Stimulated activated CD4-positive, alpha-beta T cell treated with anti-CD3 and anti-CD28 coated beads, Interleukin-12 subunit alpha, Interleukin-12 subunit beta, amount 100 ng/mL, for 4 hours (primary cell): ENCODE results near the gene KREMEN1.
"Not testable (repeated sequence)": the region's sequence is repeated elsewhere in the genome, so short reads cannot be mapped to it uniquely, and the experiment has no call there.

Experiments
- DNase-seq: peaks from one replicate; pipeline ENCODE4 v3.0.0-alpha.2; 2020

The KREMEN1 gene

DNA sequence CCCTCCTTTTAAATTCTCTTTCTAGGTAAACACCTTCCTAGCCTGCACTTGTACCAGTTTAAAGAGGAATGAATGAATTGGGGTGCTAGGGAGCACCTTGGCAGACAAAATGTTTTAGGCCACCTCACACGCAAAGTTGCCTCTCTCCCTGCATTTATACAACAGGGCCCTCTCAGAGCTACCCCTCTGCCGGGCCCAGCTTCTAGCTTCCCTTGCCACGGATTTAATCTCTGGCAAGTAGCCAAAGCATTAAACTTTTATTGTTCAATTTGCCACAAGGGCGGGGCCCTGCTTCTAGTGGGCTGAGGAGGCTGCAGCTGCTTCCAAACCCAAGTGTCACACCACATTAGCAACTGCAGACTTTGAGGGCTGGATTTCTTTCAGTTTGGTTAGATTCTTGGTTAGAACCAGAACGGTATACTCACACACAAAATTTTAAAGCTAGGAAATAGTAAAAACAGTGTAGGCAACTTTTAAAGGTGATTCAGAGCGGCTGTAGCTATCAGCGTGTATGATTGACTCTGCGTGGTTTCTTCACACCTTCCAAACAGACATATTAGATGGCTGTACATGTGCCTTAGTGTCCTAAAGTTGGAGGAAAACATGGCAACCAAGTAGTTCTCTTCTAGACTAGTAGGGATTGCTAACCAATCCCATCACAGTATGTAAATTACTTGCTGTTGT lies 6.5 kb downstream of the KREMEN1 start:
- DNase-seq = no peak

- DNase-seq = no peak
Measured at GRCh38 chr22:29080106-29080975, 7.5 kb downstream of the KREMEN1 start.

DNA sequence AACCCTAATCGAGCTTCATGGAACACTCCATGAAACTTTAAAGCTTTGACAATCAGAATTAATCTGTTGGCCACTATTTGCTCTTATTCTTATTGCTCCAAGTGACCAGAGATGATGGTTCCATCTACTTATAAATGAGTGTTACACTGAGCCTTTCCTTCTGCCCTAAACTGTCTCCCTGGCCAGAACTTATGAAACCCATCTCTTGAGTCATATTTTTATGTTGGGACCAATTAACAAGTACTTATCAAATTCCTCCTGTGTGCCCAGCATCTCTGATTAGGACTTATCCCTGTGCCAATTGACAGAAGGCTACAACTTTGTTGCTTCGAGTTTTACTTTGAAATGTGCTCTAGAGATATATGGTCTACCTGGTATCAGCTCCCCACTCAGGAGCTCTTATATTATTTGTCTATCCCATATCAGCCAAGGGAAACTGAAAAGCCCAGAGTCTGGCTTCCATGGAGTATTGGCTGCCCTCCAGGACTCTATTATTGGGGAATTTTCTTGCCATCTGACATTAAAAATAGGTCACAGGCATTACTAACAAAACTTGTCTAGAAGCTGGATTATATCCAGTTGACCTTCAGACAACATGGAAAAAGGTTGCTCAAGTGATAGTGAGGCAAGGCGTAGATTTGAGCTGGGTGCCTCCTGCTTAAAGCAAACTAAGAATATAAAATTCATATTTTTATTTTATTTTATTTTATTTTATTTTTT lies 8.8 kb downstream of the KREMEN1 start:
- no peak for DNase-seq

DNA sequence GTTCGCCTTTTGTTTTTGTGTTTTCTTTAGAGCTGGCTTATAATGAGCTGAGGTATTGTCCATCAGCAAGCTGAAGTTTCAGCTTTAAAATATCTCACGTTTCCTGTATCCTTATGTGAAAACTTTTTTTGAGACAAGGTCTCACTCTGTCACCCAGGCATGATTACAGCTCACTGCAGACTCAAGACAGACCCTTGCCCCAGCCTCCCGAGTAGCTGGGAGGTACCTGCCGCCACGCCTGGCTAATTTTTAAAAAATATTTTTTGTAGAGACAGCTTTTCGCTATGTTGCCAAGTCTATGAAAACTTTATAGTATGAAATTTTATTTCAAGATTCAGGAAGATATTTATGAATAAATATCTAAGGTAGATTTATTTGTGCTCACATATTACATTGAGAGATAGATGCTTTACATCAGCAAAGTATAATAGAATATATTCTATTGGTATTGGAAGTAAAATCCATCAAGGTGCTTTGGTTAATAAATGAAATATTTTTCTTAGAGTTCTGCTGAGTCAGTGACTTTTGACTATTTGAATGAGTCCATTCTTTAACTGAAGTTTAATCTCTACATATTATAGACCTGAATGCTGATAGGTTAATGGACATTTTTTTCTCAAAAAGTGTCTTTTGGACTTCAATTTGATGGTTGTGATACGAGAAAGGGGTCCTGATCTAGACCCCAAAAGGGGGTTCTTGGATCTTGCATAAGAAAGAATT lies 10.2 kb downstream of the KREMEN1 start:
- no peak for DNase-seq

GRCh38 chr22:29083576-29083932 lies 10.7 kb downstream of the KREMEN1 start:
- DNase-seq = not testable (repeated sequence)

DNA sequence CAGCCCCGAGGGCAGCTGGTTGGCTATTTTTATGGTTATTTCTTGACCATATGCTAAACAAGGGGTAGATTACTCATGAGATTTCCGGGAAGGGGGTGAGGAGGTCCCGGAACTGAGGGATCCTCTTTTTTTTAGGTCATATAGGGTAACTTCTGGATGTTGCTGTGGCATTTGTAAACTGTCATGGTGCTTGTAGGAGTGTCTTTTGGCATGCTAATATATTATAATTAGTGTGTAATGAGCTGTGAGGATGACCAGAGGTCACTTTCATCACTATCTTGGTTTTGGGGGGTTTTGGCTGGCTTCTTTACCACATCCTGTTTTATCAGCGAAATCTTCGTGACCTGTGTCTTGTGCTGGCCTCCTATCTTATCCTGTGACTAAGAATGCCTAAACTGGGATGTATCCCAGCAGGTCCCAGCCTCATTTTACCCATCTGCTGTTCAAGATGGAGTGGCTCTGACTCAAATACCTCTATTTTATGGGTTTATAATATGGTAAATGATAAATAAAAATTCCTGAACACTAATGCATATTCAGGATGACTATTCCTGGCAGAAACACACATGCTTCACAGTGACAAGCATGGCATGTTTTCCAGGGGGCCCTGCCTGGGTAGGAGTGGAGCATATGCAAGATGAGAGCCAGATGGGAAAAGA lies 11.2 kb downstream of the KREMEN1 start:
- no peak for DNase-seq

DNA sequence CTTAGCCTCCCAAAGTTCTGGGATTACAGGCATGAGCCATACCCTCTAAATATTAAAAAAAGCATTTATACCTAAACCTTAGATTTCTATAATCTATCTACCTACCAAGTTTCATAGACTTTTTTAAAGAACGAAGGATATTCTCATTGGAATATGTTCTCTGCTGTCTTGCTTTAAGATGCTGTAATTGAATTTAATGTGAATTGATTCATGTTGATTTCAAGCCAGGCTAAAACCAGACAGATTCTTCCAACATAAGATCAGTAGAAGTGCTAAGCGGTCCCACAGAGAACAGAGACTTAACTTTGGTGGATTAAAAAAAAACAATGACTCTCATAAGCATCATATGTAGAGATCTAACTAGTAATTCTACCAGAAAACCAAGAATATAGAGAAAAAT lies 14.2 kb downstream of the KREMEN1 start:
- DNase-seq = no peak

- no peak for DNase-seq
Measured at GRCh38 chr22:29088809-29089208, 16.0 kb downstream of the KREMEN1 start.

DNA sequence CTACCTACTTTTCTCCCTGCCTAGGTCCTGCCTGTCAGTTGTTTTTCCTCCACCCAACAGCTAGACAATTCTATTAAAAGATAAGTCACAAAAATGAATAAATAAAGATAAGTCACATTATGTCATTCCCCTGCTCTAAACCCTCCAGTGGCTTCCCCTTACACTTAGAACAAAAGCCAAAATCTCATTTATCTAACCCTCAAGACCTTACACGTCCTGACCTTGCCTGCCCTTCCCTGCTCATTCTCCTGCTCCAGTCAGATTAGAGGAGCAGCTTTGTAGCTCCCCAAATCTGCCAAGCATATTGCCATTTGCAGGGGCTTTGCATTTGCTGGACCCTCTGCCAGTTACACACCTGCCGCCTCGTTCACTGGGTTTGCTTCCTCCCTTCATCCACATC lies 16.7 kb downstream of the KREMEN1 start:
- DNase-seq = no peak

- DNase-seq = no peak
Measured at GRCh38 chr22:29090039-29090438, 17.2 kb downstream of the KREMEN1 start.

DNA sequence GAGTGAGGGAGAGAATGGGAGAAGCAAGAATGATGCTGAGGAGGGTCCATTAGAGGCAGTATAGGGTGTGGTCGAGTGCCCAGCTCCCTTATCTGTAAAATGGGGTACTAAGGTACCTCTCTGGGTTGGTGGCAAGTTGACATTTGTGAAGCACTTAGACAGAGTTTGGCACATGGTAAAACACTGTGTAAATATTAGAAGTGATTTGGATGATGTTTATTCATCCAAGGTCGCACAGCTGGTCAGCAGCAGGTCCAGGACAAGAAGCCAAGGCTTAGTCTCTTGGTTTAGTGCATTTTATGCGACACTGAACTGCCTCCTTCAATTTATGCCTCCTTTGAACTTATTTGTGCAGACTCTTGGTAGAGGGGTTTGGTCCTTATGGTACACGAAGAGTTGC lies 19.4 kb downstream of the KREMEN1 start:
- DNase-seq = no peak

- no peak for DNase-seq
Measured at GRCh38 chr22:29093030-29093429, 20.2 kb downstream of the KREMEN1 start.

GRCh38 chr22:29093501-29094300 lies 20.9 kb downstream of the KREMEN1 start:
- DNase-seq = no peak

DNA sequence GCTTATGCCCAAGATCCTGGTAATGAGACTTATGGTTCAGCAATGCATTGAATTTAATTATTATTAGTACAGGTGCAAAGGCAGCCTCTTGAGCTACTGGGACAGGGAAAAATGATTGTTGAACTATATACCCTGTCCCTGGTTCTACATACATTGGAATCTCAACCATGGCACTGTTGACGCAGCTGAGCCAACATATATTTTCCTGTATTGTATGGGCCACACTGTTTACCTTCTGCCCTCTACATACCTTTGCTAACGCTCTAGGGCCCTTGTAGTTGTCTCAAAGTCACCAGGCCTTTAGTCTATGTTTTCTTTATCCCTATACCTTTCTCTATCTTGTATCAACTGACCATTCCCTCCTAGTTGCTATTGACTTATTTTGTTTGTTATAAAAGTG lies 22.6 kb downstream of the KREMEN1 start:
- no peak for DNase-seq

DNA sequence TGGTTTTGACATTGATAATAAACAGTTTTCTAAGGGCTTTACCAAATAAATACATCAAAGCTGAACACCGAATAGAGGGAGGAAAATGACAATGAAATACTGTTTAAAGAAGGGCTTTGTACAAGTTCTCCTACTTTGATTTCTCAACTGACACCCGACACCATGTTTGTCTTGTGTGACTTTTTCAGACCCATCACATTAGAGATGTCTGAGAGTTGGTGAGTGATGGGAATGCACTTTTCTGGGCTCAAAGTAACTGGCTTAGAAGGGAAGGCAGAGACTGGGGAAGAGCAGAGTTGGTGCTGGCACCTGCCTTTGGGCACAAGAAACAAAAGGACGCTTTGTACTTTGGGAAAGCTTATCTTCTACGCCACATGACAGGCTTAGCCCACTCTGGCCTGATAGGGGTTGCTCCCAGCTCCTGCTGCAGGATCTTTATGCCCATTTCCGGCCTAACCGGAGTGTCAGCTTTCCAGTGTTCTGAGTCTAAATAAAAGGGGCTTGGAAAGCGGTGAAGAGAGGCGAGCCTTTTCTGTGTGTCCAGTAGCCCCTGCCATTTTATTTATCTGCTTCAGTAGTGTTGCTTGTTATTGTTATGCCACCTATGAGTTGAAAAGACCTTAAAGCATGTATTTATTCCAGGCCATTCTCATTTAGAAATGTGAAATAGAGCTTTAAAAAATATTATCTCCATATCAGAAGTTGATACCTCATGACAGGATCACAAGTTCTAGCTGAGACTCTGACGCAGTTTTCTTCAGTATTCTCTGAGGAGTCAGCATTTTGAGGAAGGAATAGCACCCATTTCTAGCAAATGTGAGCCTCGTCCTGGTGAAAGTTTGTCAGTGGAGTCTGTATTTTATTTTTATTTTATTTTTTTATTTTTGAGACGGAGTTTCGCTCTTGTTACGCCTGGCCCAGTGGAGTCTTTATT lies 24.2 kb downstream of the KREMEN1 start:
- DNase-seq = no peak

GRCh38 chr22:29098296-29098695 lies 25.5 kb downstream of the KREMEN1 start:
- DNase-seq = no peak

DNA sequence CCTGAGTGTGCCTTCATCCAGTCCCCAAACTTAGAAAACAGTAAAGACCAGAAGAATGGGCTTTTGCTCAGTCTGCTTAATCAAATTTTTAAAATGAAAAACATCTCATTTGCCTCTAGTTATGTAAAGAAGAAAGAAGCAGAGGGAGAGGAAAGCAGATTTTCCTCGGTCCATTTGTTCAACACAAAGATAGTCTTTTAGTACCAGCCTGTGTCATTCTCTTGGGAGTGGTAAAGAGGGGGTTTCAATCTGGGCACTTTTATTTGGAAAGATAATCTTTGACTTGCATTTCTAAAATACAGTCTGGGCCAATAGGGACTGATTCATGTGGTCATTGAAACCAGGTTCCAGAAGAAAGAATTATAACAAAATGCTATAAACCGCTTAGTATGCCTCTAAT lies 29.5 kb downstream of the KREMEN1 start:
- no peak for DNase-seq

DNA sequence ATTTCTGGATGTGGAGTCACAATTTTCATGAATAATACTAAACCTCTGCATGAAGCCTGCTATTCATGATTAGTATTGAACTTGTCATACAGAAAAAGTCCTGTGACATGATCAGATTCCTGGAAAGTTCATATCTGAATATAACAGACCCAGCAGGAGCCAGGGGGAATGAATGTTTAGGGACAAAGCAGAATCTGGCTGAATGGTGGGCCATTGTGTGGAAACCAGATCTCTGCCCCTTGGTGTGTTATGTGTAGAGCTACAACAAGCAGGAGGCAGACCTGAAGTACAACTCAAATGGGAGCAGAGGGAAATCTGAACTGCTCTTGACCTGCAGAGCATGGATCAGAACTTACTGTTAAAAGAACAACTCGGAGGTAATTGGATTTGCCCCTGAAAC lies 30.3 kb downstream of the KREMEN1 start:
- no peak for DNase-seq

- DNase-seq = no peak
Measured at GRCh38 chr22:29105468-29105867, 32.6 kb downstream of the KREMEN1 start.

DNA sequence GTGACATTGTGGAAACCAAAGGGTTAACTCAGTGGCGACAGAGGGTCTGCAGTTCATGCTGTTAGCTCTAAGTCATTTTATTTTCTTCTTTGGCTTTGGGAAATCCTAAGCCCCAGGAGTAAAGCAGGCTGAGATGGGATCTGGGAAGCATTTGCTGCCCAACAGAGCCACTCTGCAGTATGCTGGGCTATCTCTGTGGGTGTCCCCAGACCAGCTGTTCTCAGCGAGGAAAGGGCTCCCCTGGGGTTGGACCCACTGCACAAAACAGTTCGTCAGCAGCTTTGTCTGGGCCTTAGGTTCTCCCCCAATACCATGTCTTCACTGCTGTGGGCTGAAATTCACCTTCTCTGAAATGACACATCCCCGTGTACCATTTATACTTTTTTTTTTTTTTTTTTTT lies 34.0 kb downstream of the KREMEN1 start:
- DNase-seq = no peak

DNA sequence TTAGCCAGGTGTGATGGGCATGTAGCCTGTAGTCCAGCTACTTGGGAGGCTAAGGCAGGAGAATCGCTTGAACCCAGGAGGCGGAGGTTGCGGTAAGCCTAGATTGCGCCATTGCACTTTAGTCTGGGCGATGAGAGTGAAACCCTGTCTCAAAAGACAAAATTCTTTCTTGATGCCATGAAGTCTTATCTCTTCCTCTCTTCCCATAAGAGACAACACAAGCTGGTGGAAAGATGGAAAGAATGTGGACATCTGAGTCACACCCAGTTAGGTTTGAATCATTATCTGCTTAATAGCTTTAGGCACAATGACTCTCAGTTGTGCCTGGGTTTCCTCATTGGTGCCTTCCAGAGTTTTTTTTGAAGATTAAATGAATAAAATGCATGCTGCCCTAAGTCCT lies 35.3 kb downstream of the KREMEN1 start:
- no peak for DNase-seq
